Caco-2 (cell line): Measurements from ENCODE around the gene CERS6. TPM values are rescaled to one million over a fixed set of nuclear protein-coding genes. Genes with fewer than 3 reads are reported as not detected.

ENCODE experiments used
- BruUV-seq: library from RNA; stranded (reverse); fragments of 400-500 nt; replicated peaks from 2 replicates; lab custom pipeline; 2021; lab: Mats Ljungman, UMichigan
- CTCF ChIA-PET: fragments of 300-600 bp; sonication (Branson Sonifier 250); formaldehyde crosslinking; loops from one replicate; lab custom pipeline; 2022; ENCODE audit warnings: antibody characterized with exemption; lab: Charles Lee
- POLR2A ChIA-PET: fragments of 300-600 bp; sonication (Branson Sonifier 250); formaldehyde crosslinking; loops from one replicate; lab custom pipeline; 2022; ENCODE audit warnings: antibody characterized with exemption; lab: Charles Lee
- DNase-seq, 2 experiments: peaks; one replicate each; pipeline versions ENCODE4 v3.0.0 to v3.0.0-alpha.2; 2020 to 2022
- H3K27me3 ChIP-seq: replicated peaks from 2 replicates; pipeline ENCODE4 v1.6.0; 2011; ENCODE audit warnings: low read length; ENCODE audit not compliant: control insufficient read depth, insufficient read depth
- H3K36me3 ChIP-seq: 2 replicates; pipeline ENCODE4 v1.5.1; 2011; ENCODE audit warnings: low read length; ENCODE audit not compliant: control insufficient read depth, insufficient read depth
- H3K4me1 ChIP-seq: fragments of 250-450 bp; sonication (Bioruptor Pico); 2 replicates; pipeline ENCODE4 v1.5.1; 2020; ENCODE audit warnings: mild to moderate bottlenecking
- H3K4me3 ChIP-seq: 2 replicates; pipeline ENCODE4 v1.5.1; 2011; ENCODE audit warnings: low read depth, mild to moderate bottlenecking, control low read depth, low read length
- H3K9me3 ChIP-seq: fragments of 250-450 bp; sonication (Bioruptor Pico); 2 replicates; pipeline ENCODE4 v1.5.1; 2020; ENCODE audit warnings: mild to moderate bottlenecking, moderate library complexity
- H3K27ac Mint-ChIP-seq: one replicate; pipeline ENCODE4 v1.8.0; 2022; ENCODE audit warnings: mixed read lengths; ENCODE audit not compliant: unreplicated experiment
- H3K27me3 Mint-ChIP-seq: one replicate; pipeline ENCODE4 v1.8.0; 2022; ENCODE audit warnings: mixed read lengths; ENCODE audit not compliant: insufficient read depth, unreplicated experiment
- H3K36me3 Mint-ChIP-seq: one replicate; pipeline ENCODE4 v1.8.0; 2022; ENCODE audit warnings: mild to moderate bottlenecking, mixed read lengths; ENCODE audit not compliant: insufficient read depth, unreplicated experiment
- H3K4me1 Mint-ChIP-seq: one replicate; pipeline ENCODE4 v1.8.0; 2022; ENCODE audit warnings: low read depth, mixed read lengths; ENCODE audit not compliant: unreplicated experiment
- H3K4me3 Mint-ChIP-seq: one replicate; pipeline ENCODE4 v1.8.0; 2022; ENCODE audit warnings: mild to moderate bottlenecking, moderate library complexity, mixed read lengths; ENCODE audit not compliant: unreplicated experiment
- H3K9me3 Mint-ChIP-seq: one replicate; pipeline ENCODE4 v1.8.0; 2022; ENCODE audit warnings: mixed read lengths; ENCODE audit not compliant: unreplicated experiment
- intact Hi-C: fragments of 100-400 bp; cut with micrococcal nuclease; formaldehyde crosslinking; loops from one replicate; pipeline ENCODE4 v1.10.0; 2022; ENCODE audit not compliant: unreplicated experiment
- total RNA-seq: library from RNA; stranded (reverse); gene quantifications from 2 replicates; pipeline ENCODE4 v1.2.3, GENCODE V29; 2022
- TF ChIP-seq, protein P1 (sequence below), 2 experiments: fragments of 200-600 bp in 1 of 2; IDR thresholded peaks; 1 replicate in 1 of 2; 2 replicates in 1 of 2; pipeline versions ENCODE4 v1.5.1 to v1.8.0; 2011 to 2022; ENCODE audit warnings: antibody characterized with exemption in 1 of 2, control low read depth in 1 of 2, inconsistent platforms in 1 of 2, low read depth in 1 of 2, low read length in 1 of 2, mild to moderate bottlenecking in 1 of 2, moderate library complexity in 1 of 2; ENCODE audit not compliant: insufficient read depth in 1 of 2, severe bottlenecking in 1 of 2, unreplicated experiment in 1 of 2

The CERS6 gene
- total RNA-seq, 1 experiment from 2014 or later, result 32.7 TPM

DNA sequence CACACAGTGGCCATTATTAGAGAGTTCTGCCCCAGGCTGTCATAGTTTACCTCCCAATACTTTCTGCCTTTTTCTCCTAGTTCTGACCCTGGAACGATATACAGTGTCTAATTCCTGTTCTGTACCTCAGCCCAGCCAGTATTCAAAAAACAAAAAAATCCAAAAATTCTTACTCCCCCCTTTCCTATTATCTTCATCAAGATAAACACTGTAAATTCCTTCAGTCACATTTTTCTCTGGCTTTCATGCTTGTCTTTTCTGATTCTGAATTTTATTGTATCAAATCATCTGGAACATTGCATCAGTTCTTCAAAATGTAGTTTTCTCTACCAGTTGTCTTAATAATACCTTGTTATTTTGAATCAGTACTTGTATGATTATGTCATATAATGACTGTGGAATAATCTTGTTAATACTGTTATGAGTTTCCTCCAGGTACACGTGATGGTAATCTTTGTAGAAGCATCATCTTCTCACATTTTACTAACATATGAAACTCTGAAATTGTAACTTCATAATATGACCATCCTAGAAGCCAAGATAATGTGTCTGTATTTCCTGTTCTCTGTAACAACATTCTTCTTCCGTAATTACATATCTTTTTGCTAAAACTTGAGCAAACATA is 267.3 kb downstream of the CERS6 start:
- no TSS peak for BruUV-seq
- Mint-ChIP-seq H3K4me1 (peaks cover 16% of the 10 kb centered on the region), H3K36me3 (peaks cover 33% of the 10 kb centered on the region), H3K9me3 (peaks cover 8% of the 10 kb centered on the region), H3K4me3 (no peak overlapping the region), H3K27me3 (no peaks in the 10 kb centered on the region), H3K27ac (no peak overlapping the region)
- ChIA-PET CTCF (no interaction called here), POLR2A (no interaction called here)
- H3K4me3 ChIP-seq, result no peak overlapping the region
- intact Hi-C loops, result no loop called here
- H3K9me3 ChIP-seq, result peaks cover 3% of the 10 kb centered on the region; the same call in 1 of the 2 replicates
- no peak for DNase-seq
- no peaks in the 10 kb centered on the region for H3K27me3 ChIP-seq
- TF ChIP-seq, protein P1, sequence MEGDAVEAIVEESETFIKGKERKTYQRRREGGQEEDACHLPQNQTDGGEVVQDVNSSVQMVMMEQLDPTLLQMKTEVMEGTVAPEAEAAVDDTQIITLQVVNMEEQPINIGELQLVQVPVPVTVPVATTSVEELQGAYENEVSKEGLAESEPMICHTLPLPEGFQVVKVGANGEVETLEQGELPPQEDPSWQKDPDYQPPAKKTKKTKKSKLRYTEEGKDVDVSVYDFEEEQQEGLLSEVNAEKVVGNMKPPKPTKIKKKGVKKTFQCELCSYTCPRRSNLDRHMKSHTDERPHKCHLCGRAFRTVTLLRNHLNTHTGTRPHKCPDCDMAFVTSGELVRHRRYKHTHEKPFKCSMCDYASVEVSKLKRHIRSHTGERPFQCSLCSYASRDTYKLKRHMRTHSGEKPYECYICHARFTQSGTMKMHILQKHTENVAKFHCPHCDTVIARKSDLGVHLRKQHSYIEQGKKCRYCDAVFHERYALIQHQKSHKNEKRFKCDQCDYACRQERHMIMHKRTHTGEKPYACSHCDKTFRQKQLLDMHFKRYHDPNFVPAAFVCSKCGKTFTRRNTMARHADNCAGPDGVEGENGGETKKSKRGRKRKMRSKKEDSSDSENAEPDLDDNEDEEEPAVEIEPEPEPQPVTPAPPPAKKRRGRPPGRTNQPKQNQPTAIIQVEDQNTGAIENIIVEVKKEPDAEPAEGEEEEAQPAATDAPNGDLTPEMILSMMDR (IDR thresholded peaks at IDR 0.05; ENCODE audit: insufficient read depth in 1 of 2, low read depth in 1 of 2, low read length in 1 of 2, severe bottlenecking in 1 of 2, unreplicated experiment in 1 of 2), result no peak
- no peaks in the 10 kb centered on the region for H3K4me1 ChIP-seq
- H3K36me3 ChIP-seq, result 0 out of 2 replicates have a peak, but pooled peaks cover 1% of the 10 kb centered on the region

DNA sequence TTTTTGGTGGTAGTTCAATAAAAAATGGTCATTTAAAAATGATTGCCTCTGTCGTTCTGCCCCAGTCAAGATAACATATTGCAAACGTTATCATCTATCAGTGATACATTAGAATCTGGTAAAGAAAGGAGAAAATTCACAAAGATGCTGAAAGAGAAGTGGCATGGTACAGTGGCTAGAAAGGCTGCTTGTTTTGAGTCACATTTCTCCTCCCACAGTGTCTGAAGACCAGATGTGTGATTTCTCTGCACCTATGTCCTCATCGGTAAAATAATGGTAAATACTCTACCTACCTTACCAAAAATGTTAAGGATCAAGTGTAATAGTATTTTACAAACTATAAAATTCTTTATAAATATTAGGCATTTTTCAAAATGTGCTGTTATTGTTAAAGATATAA is 270.3 kb downstream of the CERS6 start:
- TF ChIP-seq, protein P1 (IDR thresholded peaks at IDR 0.05; ENCODE audit: insufficient read depth in 1 of 2, low read depth in 1 of 2, low read length in 1 of 2, severe bottlenecking in 1 of 2, unreplicated experiment in 1 of 2), result no peak
- peaks cover 6% of the 10 kb centered on the region; the same call in 1 of the 2 replicates for H3K4me1 ChIP-seq
- Mint-ChIP-seq H3K9me3 (peaks cover 8% of the 10 kb centered on the region), H3K4me1 (peaks cover 20% of the 10 kb centered on the region), H3K27me3 (no peaks in the 10 kb centered on the region), H3K4me3 (no peak overlapping the region), H3K36me3 (peaks cover 37% of the 10 kb centered on the region), H3K27ac (no peak overlapping the region)
- POLR2A ChIA-PET, result no interaction called here
- H3K9me3 ChIP-seq, result peaks cover 3% of the 10 kb centered on the region; the same call in 1 of the 2 replicates
- intact Hi-C loops, result no loop called here
- no peak overlapping the region for H3K4me3 ChIP-seq
- no peaks in the 10 kb centered on the region for H3K27me3 ChIP-seq
- CTCF ChIA-PET, result no interaction called here
- no TSS peak for BruUV-seq
- no peak for DNase-seq
- 0 out of 2 replicates have a peak, but pooled peaks cover 1% of the 10 kb centered on the region for H3K36me3 ChIP-seq

DNA sequence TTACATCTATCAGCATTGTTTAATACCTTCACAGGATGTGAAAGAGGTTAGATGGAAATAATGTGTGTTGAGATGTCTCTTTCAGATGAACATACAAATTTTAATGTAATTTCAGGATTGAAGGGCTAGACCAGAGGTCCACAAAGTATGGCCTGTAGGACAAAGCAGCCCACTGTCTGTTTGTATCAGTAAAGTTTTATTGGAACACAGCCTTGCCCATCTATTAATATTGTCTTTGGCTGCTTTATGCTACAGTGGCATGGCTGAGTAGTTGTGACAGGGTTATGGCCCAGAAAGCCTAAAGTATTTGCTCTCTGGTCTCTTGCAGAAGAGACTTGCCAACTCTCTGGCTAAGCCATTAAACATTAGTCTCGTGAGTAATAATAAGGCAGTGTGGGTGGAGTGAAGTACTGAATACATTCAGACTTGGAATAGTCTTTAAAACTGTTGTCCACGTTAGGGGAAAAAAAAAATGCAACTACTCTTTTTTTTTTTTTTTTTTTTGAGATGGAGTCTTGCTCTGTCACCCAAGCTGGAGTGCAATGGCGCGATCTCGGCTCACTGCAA is 271.9 kb downstream of the CERS6 start:
- TF ChIP-seq, protein P1 (IDR thresholded peaks at IDR 0.05; ENCODE audit: insufficient read depth in 1 of 2, low read depth in 1 of 2, low read length in 1 of 2, severe bottlenecking in 1 of 2, unreplicated experiment in 1 of 2), result no peak
- Mint-ChIP-seq H3K9me3 (peaks cover 8% of the 10 kb centered on the region), H3K36me3 (peaks cover 26% of the 10 kb centered on the region), H3K27ac (no peak overlapping the region), H3K27me3 (no peaks in the 10 kb centered on the region), H3K4me1 (peaks cover 11% of the 10 kb centered on the region), H3K4me3 (no peak overlapping the region)
- no TSS peak for BruUV-seq
- CTCF ChIA-PET, result interaction anchor here (0.6 to 0.7 kb wide), 2 partner anchors 117 to 390 kb away, joined by 3 read pairs; no protein-coding TSS in a partner anchor
- Histone ChIP-seq H3K4me3 (no peak overlapping the region), H3K9me3 (peaks cover 3% of the 10 kb centered on the region; the same call in 1 of the 2 replicates), H3K27me3 (no peaks in the 10 kb centered on the region), H3K36me3 (peaks cover 1% of the 10 kb centered on the region; the same call in 1 of the 2 replicates), H3K4me1 (peaks cover 6% of the 10 kb centered on the region; the same call in 1 of the 2 replicates)
- intact Hi-C loops, result no loop called here
- no peak for DNase-seq
- POLR2A ChIA-PET, result no interaction called here
